Adipocyte (in vitro differentiated cells): ENCODE data around the gene PGBD5.
"Not testable (repeated sequence)": the region's sequence is repeated elsewhere in the genome, so short reads cannot be mapped to it uniquely, and the experiment has no call there.

ENCODE experiments used
- DNase-seq: peaks from one replicate; pipeline ENCODE4 v3.0.0-alpha.2; 2015; ENCODE audit warnings: low read depth
- H3K27me3 ChIP-seq: replicated peaks from 2 replicates; pipeline ENCODE4 v1.7.0; 2013; ENCODE audit warnings: mild to moderate bottlenecking, low read length, moderate library complexity; ENCODE audit not compliant: control insufficient read depth, insufficient read depth
- H3K36me3 ChIP-seq: 2 replicates; pipeline ENCODE4 v1.7.0; 2013; ENCODE audit warnings: low read length, mild to moderate bottlenecking, moderate library complexity; ENCODE audit not compliant: control insufficient read depth, insufficient read depth, severe bottlenecking
- H3K4me1 ChIP-seq: 2 replicates; pipeline ENCODE4 v1.7.0; 2013; ENCODE audit warnings: mild to moderate bottlenecking, low read length, moderate library complexity; ENCODE audit not compliant: control insufficient read depth, insufficient read depth
- H3K4me3 ChIP-seq: 2 replicates; pipeline ENCODE4 v1.7.0; 2013; ENCODE audit warnings: mild to moderate bottlenecking, low read length, moderate library complexity
- H3K9ac ChIP-seq: 2 replicates; pipeline ENCODE4 v1.7.0; 2013; ENCODE audit warnings: mild to moderate bottlenecking, low read length, moderate library complexity
- H3K9me3 ChIP-seq: 2 replicates; pipeline ENCODE4 v1.7.0; 2013; ENCODE audit warnings: mild to moderate bottlenecking, low read length, moderate library complexity; ENCODE audit not compliant: control insufficient read depth

The PGBD5 gene, protein sequence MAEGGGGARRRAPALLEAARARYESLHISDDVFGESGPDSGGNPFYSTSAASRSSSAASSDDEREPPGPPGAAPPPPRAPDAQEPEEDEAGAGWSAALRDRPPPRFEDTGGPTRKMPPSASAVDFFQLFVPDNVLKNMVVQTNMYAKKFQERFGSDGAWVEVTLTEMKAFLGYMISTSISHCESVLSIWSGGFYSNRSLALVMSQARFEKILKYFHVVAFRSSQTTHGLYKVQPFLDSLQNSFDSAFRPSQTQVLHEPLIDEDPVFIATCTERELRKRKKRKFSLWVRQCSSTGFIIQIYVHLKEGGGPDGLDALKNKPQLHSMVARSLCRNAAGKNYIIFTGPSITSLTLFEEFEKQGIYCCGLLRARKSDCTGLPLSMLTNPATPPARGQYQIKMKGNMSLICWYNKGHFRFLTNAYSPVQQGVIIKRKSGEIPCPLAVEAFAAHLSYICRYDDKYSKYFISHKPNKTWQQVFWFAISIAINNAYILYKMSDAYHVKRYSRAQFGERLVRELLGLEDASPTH

DNA sequence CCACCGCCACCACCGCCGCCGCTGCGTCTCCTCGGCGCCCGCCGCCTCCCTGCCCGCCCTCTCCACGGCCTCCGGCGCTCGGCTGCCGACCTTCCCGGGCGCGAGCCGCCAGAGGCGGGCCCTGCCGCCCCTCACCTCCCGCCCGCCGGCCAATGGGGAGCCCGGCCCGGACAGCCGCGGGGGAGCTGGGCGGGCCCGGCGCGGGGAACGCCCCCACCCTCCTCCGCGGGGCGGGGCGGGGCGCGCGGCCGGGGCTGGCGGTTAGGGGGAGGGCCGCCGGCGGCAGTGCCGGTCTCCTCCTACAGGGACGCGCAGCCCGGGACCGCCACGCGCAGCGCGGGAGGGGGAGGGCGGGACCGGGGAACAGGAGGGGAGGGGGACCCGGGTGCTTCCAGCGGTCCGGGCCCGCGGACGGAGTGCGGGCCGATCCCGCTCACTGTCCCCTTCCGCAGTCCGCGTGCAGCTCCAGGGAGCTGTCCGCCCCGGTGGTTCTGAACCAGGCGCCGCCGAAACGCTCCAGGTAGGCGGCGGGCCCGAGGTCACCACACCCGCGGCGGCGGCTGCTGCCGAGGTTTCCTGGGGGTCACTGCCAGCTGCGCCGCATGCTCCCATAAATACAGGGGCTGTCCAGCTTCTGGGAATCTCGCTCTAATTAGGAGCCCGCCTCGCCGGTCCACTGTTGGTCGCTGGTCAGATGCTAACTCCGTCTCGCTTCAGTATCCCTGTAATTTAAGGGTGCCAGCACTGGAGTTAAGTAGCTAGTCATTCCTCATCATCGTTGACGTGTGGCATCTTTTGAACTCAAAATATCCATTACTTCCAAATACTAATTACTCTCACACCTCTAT, at the start of gene PGBD5:
Gene PGBD5 (minus strand): TSS at position 87 of the 848 bp plus-strand sequence. CDS start 404 bp downstream, outside the sequence.
- no peaks in the 10 kb centered on the region for H3K4me1 ChIP-seq
- H3K27me3 ChIP-seq = peaks cover 52% of the 10 kb centered on the region
- H3K9ac ChIP-seq = no peak within 1 kb of the TSS
- H3K9me3 ChIP-seq = no peaks in the 10 kb centered on the region
- DNase-seq = peak; percentile 80
- no peaks in the 10 kb centered on the region for H3K36me3 ChIP-seq
- peak within 1 kb of the TSS; percentile 59 for H3K4me3 ChIP-seq

DNA sequence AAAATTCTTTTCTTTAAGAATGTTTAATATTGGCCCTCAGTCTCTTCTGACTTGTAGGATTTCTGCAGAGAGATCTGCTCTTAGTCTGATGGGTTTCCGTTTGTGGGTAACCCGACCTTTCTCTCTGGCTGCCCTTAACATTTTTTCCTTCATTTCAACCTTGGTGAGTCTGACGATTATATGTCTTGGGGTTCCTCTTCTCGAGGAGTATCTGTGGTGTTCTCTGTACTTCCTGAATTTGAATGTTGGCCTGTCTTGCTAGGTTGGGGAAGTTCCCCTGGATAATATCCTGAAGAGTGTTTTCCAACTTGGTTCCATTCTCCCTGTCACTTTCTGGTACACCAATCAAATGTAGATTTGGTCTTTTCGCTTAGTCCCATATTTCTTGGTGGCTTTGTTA, 48.8 kb upstream of the PGBD5 start:
- not testable (repeated sequence) for DNase-seq, H3K27me3 ChIP-seq, H3K36me3 ChIP-seq, H3K4me3 ChIP-seq, H3K4me1 ChIP-seq, H3K9ac ChIP-seq
- H3K9me3 ChIP-seq = peaks cover 12% of the 10 kb centered on the region

DNA sequence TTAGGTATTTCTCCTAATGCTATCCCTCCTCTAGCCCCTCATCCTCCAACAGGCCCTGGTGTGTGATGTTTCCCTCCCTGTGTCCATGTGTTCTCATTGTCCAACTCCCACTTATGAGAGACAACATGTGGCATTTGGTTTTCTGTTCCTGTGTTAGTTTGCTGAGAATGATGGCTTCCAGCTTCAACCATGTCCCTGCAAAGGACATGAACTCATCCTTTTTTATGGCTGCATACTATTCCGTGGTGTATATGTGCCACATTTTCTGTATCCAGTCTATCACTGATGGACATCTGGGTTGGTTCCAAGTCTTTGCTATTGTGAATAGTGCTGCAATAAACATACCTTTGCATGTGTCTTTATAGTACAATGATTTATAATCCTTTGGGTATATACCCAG, 44.6 kb upstream of the PGBD5 start:
- not testable (repeated sequence) for H3K9me3 ChIP-seq, H3K4me3 ChIP-seq, H3K36me3 ChIP-seq, H3K9ac ChIP-seq, DNase-seq, H3K4me1 ChIP-seq, H3K27me3 ChIP-seq

DNA sequence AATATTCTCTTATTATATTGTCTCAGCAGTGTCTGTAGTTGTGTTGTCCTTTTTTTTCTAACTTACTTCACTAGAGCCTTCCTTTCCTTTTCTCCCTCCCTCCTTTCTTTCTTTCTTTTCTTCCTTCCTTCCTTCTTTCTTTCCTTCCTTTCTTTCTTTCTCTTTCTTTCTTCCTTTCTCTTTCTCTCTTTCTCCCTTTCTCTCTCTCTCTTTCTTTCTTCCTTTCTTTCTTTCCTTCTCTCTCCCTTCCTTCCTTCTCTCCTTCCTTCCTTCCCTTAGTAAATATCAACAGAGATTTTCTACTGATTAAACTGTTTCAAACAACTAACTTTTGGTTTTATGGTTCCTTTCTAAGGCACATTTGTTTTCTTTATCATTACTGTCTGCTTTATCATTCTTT, 43.1 kb upstream of the PGBD5 start:
- Histone ChIP-seq H3K4me3 (no peak overlapping the region), H3K36me3 (no peaks in the 10 kb centered on the region), H3K9me3 (no peaks in the 10 kb centered on the region), H3K27me3 (no peaks in the 10 kb centered on the region), H3K9ac (no peak overlapping the region), H3K4me1 (no peaks in the 10 kb centered on the region)
- DNase-seq = no peak

DNA sequence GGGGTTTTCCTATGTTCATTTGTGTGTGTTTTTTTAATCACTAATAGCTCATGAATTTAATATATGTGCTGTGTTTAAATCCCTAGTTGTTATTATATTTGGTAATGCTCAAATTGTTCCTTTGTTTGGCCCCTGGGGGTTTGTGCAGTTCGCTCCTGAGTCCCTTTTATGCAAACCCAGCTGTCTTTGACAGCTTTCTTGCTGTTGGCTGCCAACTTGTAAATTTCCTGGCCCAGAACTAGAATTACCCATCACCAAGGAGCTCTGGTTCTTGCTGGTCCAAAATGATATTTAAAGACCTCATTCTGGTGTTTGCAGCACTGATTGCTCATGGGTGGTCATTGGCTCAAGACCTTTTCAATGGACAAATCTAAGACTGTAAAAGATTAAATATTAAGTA, 39.6 kb upstream of the PGBD5 start:
- Histone ChIP-seq H3K36me3 (no peaks in the 10 kb centered on the region), H3K9me3 (no peaks in the 10 kb centered on the region), H3K27me3 (no peaks in the 10 kb centered on the region), H3K4me1 (no peaks in the 10 kb centered on the region), H3K9ac (no peak overlapping the region), H3K4me3 (no peak overlapping the region)
- no peak for DNase-seq

DNA sequence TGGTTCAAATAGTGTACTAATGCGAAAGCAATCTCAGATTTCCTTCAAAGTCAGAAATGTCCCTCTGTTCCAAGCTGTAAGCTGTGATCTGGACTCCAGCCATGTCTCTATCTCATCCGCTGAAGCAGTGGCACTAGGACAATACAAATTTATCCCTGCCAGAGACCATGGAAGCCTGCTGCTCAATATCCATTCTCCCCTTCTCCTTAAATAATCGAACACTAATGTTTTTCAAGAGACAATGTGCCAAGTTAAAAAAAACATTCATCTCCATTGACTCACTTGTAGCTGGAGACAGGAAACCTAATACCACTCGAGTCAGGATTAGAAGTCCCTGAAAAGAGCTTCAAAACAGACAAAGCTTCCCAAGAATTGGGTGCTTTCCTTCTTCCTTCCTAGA, 38.5 kb upstream of the PGBD5 start:
- Histone ChIP-seq H3K4me3 (no peak overlapping the region), H3K9ac (no peak overlapping the region), H3K4me1 (peaks cover 3% of the 10 kb centered on the region), H3K36me3 (no peaks in the 10 kb centered on the region), H3K27me3 (no peaks in the 10 kb centered on the region), H3K9me3 (no peaks in the 10 kb centered on the region)
- DNase-seq = peak; percentile 1

DNA sequence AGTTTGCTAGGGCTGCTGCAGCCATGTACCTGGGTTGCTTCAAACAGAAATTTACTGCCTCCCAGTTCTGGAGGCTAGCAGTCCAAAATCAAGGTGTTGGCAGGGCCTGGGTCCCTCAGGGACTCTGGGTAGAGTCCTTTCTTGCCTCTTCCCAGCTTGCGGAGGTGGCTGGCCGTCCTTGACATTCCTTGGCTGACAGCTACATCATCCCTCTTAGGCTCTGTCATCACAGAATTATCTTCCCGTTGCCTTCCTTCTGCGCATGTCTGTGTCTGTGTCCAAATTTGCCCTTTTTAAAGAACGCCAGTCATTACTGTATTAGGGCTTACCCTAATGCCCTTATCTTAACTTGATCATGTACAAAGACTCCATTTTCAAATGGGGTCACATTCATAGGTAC, 37.6 kb upstream of the PGBD5 start:
- H3K4me3 ChIP-seq = no peak overlapping the region
- no peak overlapping the region for H3K9ac ChIP-seq
- no peaks in the 10 kb centered on the region for H3K36me3 ChIP-seq
- no peaks in the 10 kb centered on the region for H3K9me3 ChIP-seq
- no peaks in the 10 kb centered on the region for H3K27me3 ChIP-seq
- H3K4me1 ChIP-seq = peaks cover 12% of the 10 kb centered on the region
- no peak for DNase-seq

DNA sequence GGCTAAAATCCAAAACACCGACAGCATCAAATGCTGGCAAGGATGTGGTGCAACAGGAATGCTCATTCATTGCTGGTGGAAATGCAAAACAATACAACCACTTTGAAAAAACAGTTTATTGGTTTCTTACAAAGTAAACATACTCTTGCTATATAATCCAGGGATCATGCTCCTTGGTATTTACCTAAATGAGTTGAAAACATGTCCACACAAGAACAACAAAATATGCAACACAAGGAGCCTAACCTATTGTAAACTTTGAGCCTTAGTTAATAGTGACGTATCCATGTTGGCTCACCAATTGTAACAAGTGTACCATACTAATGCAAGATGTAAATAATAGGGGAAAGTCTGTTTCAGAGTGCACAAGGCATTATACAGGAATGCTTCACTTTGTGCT, 37.2 kb upstream of the PGBD5 start:
- no peak for DNase-seq
- H3K4me3 ChIP-seq = no peak overlapping the region

DNA sequence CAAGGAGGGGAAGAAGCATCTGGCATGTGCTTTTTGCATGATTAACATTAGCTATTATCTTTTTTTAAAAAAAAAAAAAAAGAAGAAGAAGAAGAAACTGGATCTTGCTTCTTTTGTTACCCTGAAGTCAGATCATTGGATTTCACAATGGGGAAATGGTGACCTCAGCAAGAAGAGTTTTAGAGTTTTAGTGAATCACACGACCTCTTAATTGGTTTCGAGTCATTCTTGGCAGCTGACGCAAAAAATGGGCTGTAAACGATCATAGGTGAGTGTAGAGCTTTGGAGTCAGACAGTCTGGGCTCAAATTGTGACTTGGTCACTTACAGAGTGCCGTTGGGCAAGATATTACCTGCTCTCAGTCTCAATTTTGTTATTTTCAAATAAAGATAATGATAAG, 33.3 kb upstream of the PGBD5 start:
- Histone ChIP-seq H3K9me3 (no peaks in the 10 kb centered on the region), H3K36me3 (no peaks in the 10 kb centered on the region), H3K9ac (no peak overlapping the region), H3K27me3 (no peaks in the 10 kb centered on the region), H3K4me3 (peak overlapping the region; percentile 16), H3K4me1 (peaks cover 27% of the 10 kb centered on the region)
- DNase-seq = peak; percentile 17

More for the DNA sequence above, 37.2 kb upstream of the PGBD5 start:
- no peaks in the 10 kb centered on the region for H3K27me3 ChIP-seq
- no peak overlapping the region for H3K9ac ChIP-seq
- H3K36me3 ChIP-seq = no peaks in the 10 kb centered on the region
- H3K4me1 ChIP-seq = peaks cover 15% of the 10 kb centered on the region
- no peaks in the 10 kb centered on the region for H3K9me3 ChIP-seq

DNA sequence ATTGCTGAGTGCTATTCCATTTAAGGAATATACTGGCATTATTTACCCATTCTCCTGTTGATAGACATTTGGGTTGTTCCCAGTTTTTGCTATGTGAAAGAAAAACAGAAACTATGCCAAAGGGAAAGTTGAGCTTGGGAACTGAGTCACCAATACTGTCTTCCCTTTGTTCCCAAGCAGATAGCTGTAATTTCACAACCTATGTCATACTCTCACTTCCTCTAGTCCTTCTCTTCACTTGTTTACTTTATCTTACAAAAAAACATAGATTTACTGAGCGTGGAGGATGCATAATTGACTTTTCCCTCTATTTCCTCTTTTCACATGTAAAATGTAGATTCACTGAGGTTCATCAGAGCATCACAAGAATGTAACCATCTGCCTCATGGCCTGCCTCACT, 32.4 kb upstream of the PGBD5 start:
- H3K4me1 ChIP-seq = peaks cover 27% of the 10 kb centered on the region
- no peaks in the 10 kb centered on the region for H3K36me3 ChIP-seq
- DNase-seq = peak; percentile 8
- no peak overlapping the region for H3K9ac ChIP-seq
- H3K27me3 ChIP-seq = no peaks in the 10 kb centered on the region
- no peaks in the 10 kb centered on the region for H3K9me3 ChIP-seq
- peak overlapping the region; percentile 16 for H3K4me3 ChIP-seq

DNA sequence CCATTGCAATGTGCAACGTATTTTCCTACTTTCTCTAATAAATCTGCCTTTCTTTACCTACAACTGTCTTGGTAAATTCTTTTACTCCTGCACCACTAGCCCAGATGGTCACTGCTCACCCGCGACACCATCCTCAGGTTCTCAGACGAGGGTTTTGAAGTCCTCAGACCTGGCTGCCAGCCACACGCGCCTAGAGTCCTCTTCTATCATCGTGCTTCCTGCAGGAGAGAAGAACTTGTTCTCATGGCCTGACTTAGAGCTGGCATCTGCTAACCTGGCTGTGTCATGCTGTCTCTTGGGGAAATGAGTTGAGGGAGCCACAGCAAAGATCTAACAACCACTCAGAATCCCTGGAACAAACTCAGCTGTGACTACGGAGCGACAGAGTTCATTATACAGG, 30.3 kb upstream of the PGBD5 start:
- Histone ChIP-seq H3K9ac (no peak overlapping the region), H3K4me1 (peaks cover 27% of the 10 kb centered on the region)
- DNase-seq = no peak

More for the DNA sequence above, 30.3 kb upstream of the PGBD5 start:
- H3K27me3 ChIP-seq = no peaks in the 10 kb centered on the region
- no peak overlapping the region for H3K4me3 ChIP-seq
- no peaks in the 10 kb centered on the region for H3K9me3 ChIP-seq
- H3K36me3 ChIP-seq = no peaks in the 10 kb centered on the region
